Panc1 (cell line): ENCODE data around the gene AFDN. TPM values are rescaled to one million over a fixed set of nuclear protein-coding genes. Genes with fewer than 3 reads are reported as not detected.
A peak's percentile ranks its signal among the peaks of the same experiment; 100 is the strongest.

Source experiments
- ATAC-seq: fragments of 200-7000 bp; cut with Tn5 transposase; 2 replicates; pipeline ENCODE4 v1.9.1; 2020; ENCODE audit warnings: mild to moderate bottlenecking, moderate library complexity
- BruUV-seq: library from RNA; stranded (reverse); fragments of 400-500 nt; replicated peaks from 2 replicates; lab custom pipeline; 2021; lab: Mats Ljungman, UMichigan
- CTCF ChIA-PET: fragments of 300-600 bp; sonication (Branson Sonifier 250); formaldehyde crosslinking; loops from one replicate; lab custom pipeline; 2022; ENCODE audit warnings: antibody characterized with exemption; lab: Charles Lee
- POLR2A ChIA-PET: fragments of 300-600 bp; sonication (Branson Sonifier 250); formaldehyde crosslinking; loops from one replicate; lab custom pipeline; 2022; ENCODE audit warnings: antibody characterized with exemption; lab: Charles Lee
- DNase-seq: peaks from one replicate; pipeline ENCODE4 v3.0.0-alpha.2; 2010; ENCODE audit warnings: low read depth, low spot score
- H3K27ac ChIP-seq: 2 replicates; pipeline ENCODE4 v1.5.1; 2011; ENCODE audit warnings: mild to moderate bottlenecking, low read length, inconsistent platforms
- H3K27me3 ChIP-seq: fragments of 200-500 bp; sonication (Bioruptor generic); 2 replicates; pipeline ENCODE4 v1.6.0; 2014; ENCODE audit warnings: low read length, inconsistent platforms; ENCODE audit not compliant: control insufficient read depth, insufficient read depth
- H3K36me3 ChIP-seq: fragments of 200-500 bp; sonication (Bioruptor generic); 2 replicates; pipeline ENCODE4 v1.5.1; 2014; ENCODE audit warnings: inconsistent platforms, mild to moderate bottlenecking, low read length, moderate library complexity; ENCODE audit not compliant: control insufficient read depth, insufficient read depth
- H3K4me1 ChIP-seq: 2 replicates; pipeline ENCODE4 v1.5.1; 2011; ENCODE audit warnings: inconsistent platforms, mild to moderate bottlenecking, low read length, moderate library complexity; ENCODE audit not compliant: control insufficient read depth, insufficient read depth
- H3K4me3 ChIP-seq, 2 experiments: 2 replicates each; pipeline ENCODE4 v1.5.1; 2011 to 2012; ENCODE audit warnings: low read depth in 2 of 2, low read length in 2 of 2, mild to moderate bottlenecking in 2 of 2, inconsistent platforms in 1 of 2, moderate library complexity in 1 of 2
- H3K9me3 ChIP-seq: fragments of 200-500 bp; sonication (Bioruptor generic); 2 replicates; pipeline ENCODE4 v1.5.1; 2014; ENCODE audit warnings: low read depth, mild to moderate bottlenecking, inconsistent platforms, low read length, moderate library complexity; ENCODE audit not compliant: control insufficient read depth, insufficient read depth
- CTCF ChIP-seq: fragments of 450-650 bp; IDR thresholded peaks from 2 replicates; pipeline ENCODE4 v1.5.1; 2017; ENCODE audit warnings: mild to moderate bottlenecking
- POLR2AphosphoS5 ChIP-seq: IDR thresholded peaks from 2 replicates; pipeline ENCODE4 v1.6.1; 2012; ENCODE audit warnings: mild to moderate bottlenecking, low read depth, low read length, moderate library complexity
- REST ChIP-seq, 2 experiments: IDR thresholded peaks; 2 replicates each; pipeline ENCODE4 v1.6.1; 2011 to 2012; ENCODE audit warnings: low read depth in 2 of 2, control low read depth in 1 of 2, low read length in 1 of 2, mild to moderate bottlenecking in 1 of 2, moderate library complexity in 1 of 2; ENCODE audit not compliant: insufficient read depth in 1 of 2
- SIN3A ChIP-seq: IDR thresholded peaks from 2 replicates; pipeline ENCODE4 v1.6.1; 2012; ENCODE audit warnings: low read depth, mild to moderate bottlenecking, low read length, moderate library complexity, borderline replicate concordance; ENCODE audit not compliant: insufficient read depth
- TCF7L2 ChIP-seq: IDR thresholded peaks from 2 replicates; pipeline ENCODE4 v1.6.1; 2011; ENCODE audit warnings: mild to moderate bottlenecking, low read depth, low read length, inconsistent platforms
- in situ Hi-C: cut with HindIII; loops from 2 replicates; pipeline ENCODE4 v1.10.0; 2016; ENCODE audit warnings: low sequenced_read_pairs, low pct_unique_long_range_greater_than_20kb
- intact Hi-C: fragments of 100-400 bp; cut with micrococcal nuclease; formaldehyde crosslinking; loops from one replicate; pipeline ENCODE4 v1.10.0; 2022; ENCODE audit not compliant: unreplicated experiment
- total RNA-seq: library from RNA; stranded (reverse); gene quantifications from one replicate; pipeline ENCODE4 v1.2.1, GENCODE V29; 2021; ENCODE audit not compliant: unreplicated experiment

AFDN gene
- total RNA-seq, 1 experiment from 2014 or later = 143 TPM

- TF ChIP-seq POLR2AphosphoS5 (no peak), CTCF (no peak), SIN3A (no peak), REST (IDR thresholded peaks at IDR 0.05; ENCODE audit: insufficient read depth in 1 of 2, low read depth in 2 of 2, low read length in 1 of 2) (no peak), TCF7L2 (no peak)
- ChIA-PET POLR2A (no interaction called here), CTCF (no interaction called here)
- no peaks in the 10 kb centered on the region for H3K27me3 ChIP-seq
- no peaks in the 10 kb centered on the region for H3K36me3 ChIP-seq
- in situ Hi-C loops (no loop called here), intact Hi-C loops (no loop called here)
- ATAC-seq (peak; percentile 18; the same call in 1 of the 2 replicates), DNase-seq (no peak)
- no peak overlapping the region for H3K27ac ChIP-seq
- H3K9me3 ChIP-seq = peaks cover 3% of the 10 kb centered on the region; the same call in 1 of the 2 replicates
- no TSS peak for BruUV-seq
- H3K4me1 ChIP-seq = no peaks in the 10 kb centered on the region
- no peak overlapping the region for H3K4me3 ChIP-seq
Observed at GRCh38 chr6:167988945-167989841, 162.5 kb downstream of the AFDN start.

GRCh38 chr6:167990016-167990945 is 163.6 kb downstream of the AFDN start:
- DNase-seq (no peak), ATAC-seq (no peak)
- Histone ChIP-seq H3K36me3 (no peaks in the 10 kb centered on the region), H3K9me3 (peaks cover 3% of the 10 kb centered on the region; the same call in 1 of the 2 replicates), H3K4me1 (no peaks in the 10 kb centered on the region), H3K4me3 (no peak overlapping the region), H3K27me3 (no peaks in the 10 kb centered on the region), H3K27ac (no peak overlapping the region)
- no peak for TF ChIP-seq TCF7L2
- TF ChIP-seq REST (IDR thresholded peaks at IDR 0.05; ENCODE audit: insufficient read depth in 1 of 2, low read depth in 2 of 2, low read length in 1 of 2) = no peak
- TF ChIP-seq SIN3A = no peak
- no peak for TF ChIP-seq POLR2AphosphoS5
- no peak for TF ChIP-seq CTCF
- ChIA-PET POLR2A (no interaction called here), CTCF (no interaction called here)
- no TSS peak for BruUV-seq
- in situ Hi-C loops = no loop called here
- intact Hi-C loops = no loop called here
